ENCODE measurements around the gene HPSE2. TPM values are rescaled to one million over a fixed set of nuclear protein-coding genes. Genes with fewer than 3 reads are reported as not detected.
"Not testable (repeated sequence)": the region's sequence is repeated elsewhere in the genome, so short reads cannot be mapped to it uniquely, and the experiment has no call there.

Gene HPSE2
- total RNA-seq, 1 donor from 2014 or later, result 5.7 TPM

- DNase-seq (ENCODE audit: low spot score), result no peak
Measured at GRCh38 chr10:98509745-98510144, 725.9 kb downstream of the HPSE2 start.

GRCh38 chr10:98502535-98502934, 733.1 kb downstream of the HPSE2 start:
- not testable (repeated sequence) for DNase-seq (ENCODE audit: low spot score)

GRCh38 chr10:98492763-98493162, 742.9 kb downstream of the HPSE2 start:
- DNase-seq (ENCODE audit: low spot score), result no peak

GRCh38 chr10:98489561-98490481, 745.8 kb downstream of the HPSE2 start:
- DNase-seq (ENCODE audit: low spot score), result no peak

GRCh38 chr10:98488669-98489430, 746.8 kb downstream of the HPSE2 start:
- no peak for DNase-seq (ENCODE audit: low spot score)

GRCh38 chr10:98487649-98488048, 748.0 kb downstream of the HPSE2 start:
- DNase-seq (ENCODE audit: low spot score), result no peak

GRCh38 chr10:98486421-98486820, 749.2 kb downstream of the HPSE2 start:
- DNase-seq (ENCODE audit: low spot score), result no peak

GRCh38 chr10:98485959-98486358, 749.7 kb downstream of the HPSE2 start:
- no peak for DNase-seq (ENCODE audit: low spot score)

GRCh38 chr10:98483658-98484057, 752.0 kb downstream of the HPSE2 start:
- DNase-seq (ENCODE audit: low spot score), result no peak

GRCh38 chr10:98482096-98482495, 753.6 kb downstream of the HPSE2 start:
- DNase-seq (ENCODE audit: low spot score), result no peak

GRCh38 chr10:98481404-98481945, 754.2 kb downstream of the HPSE2 start:
- DNase-seq (ENCODE audit: low spot score), result no peak

GRCh38 chr10:98478430-98479222, 757.0 kb downstream of the HPSE2 start:
- no peak for DNase-seq (ENCODE audit: low spot score)

GRCh38 chr10:98477861-98478260, 757.8 kb downstream of the HPSE2 start:
- DNase-seq (ENCODE audit: low spot score), result no peak

GRCh38 chr10:98474628-98475027, 761.0 kb downstream of the HPSE2 start:
- no peak for DNase-seq (ENCODE audit: low spot score)

- no peak for DNase-seq (ENCODE audit: low spot score)
Measured at GRCh38 chr10:98472196-98472595, 763.5 kb downstream of the HPSE2 start.

- DNase-seq (ENCODE audit: low spot score), result no peak
Measured at GRCh38 chr10:98470850-98471249, 764.8 kb downstream of the HPSE2 start.

- DNase-seq (ENCODE audit: low spot score), result no peak
Measured at GRCh38 chr10:98469001-98469931, 766.4 kb downstream of the HPSE2 start.

GRCh38 chr10:98467506-98468318, 767.9 kb downstream of the HPSE2 start:
- DNase-seq (ENCODE audit: low spot score), result peak; percentile 83

GRCh38 chr10:98466861-98467505, 768.7 kb downstream of the HPSE2 start:
- no peak for DNase-seq (ENCODE audit: low spot score)
